ENCODE results near the gene PTGDS.

The PTGDS gene

GRCh38 chr9:137011907-137012675 lies 34.8 kb downstream of the PTGDS start:
- DNase-seq: no peak

GRCh38 chr9:137012694-137013570 lies 35.6 kb downstream of the PTGDS start:
- DNase-seq: peak in 1 of 2 experiments; percentile 17

GRCh38 chr9:137013571-137013940 lies 36.3 kb downstream of the PTGDS start:
- no peak for DNase-seq

GRCh38 chr9:137014166-137014565 lies 36.9 kb downstream of the PTGDS start:
- DNase-seq: no peak

GRCh38 chr9:137014776-137015539 lies 37.7 kb downstream of the PTGDS start:
- no peak for DNase-seq

GRCh38 chr9:137015540-137015930 lies 38.2 kb downstream of the PTGDS start:
- no peak for DNase-seq

- DNase-seq: no peak
Measured at GRCh38 chr9:137015976-137016375, 38.7 kb downstream of the PTGDS start.

GRCh38 chr9:137016436-137016835 lies 39.1 kb downstream of the PTGDS start:
- DNase-seq: no peak

GRCh38 chr9:137017071-137017470 lies 39.8 kb downstream of the PTGDS start:
- DNase-seq: no peak

- DNase-seq: no peak
Measured at GRCh38 chr9:137017791-137018497, 40.6 kb downstream of the PTGDS start.

- DNase-seq: no peak
Measured at GRCh38 chr9:137018761-137019559, 41.7 kb downstream of the PTGDS start.

- no peak for DNase-seq
Measured at GRCh38 chr9:137019891-137020683, 42.8 kb downstream of the PTGDS start.

GRCh38 chr9:137020771-137021567 lies 43.7 kb downstream of the PTGDS start:
- no peak for DNase-seq

- DNase-seq: no peak
Measured at GRCh38 chr9:137021568-137021978, 44.3 kb downstream of the PTGDS start.

GRCh38 chr9:137021979-137022661 lies 44.8 kb downstream of the PTGDS start:
- peak in 1 of 2 experiments; percentile 86 for DNase-seq

GRCh38 chr9:137022662-137023008 lies 45.3 kb downstream of the PTGDS start:
- no peak for DNase-seq

GRCh38 chr9:137023157-137023556 lies 45.9 kb downstream of the PTGDS start:
- DNase-seq: no peak

- no peak for DNase-seq
Measured at GRCh38 chr9:137023583-137023991, 46.3 kb downstream of the PTGDS start.

- DNase-seq: peak; percentile 72 to 93
Measured at GRCh38 chr9:137025517-137025966, 48.2 kb downstream of the PTGDS start.
